A673 (cell line): ENCODE results near the gene CDH7. TPM values are rescaled to one million over a fixed set of nuclear protein-coding genes. Genes with fewer than 3 reads are reported as not detected.
A peak's percentile ranks its signal among the peaks of the same experiment; 100 is the strongest.

Experiments used
- Bru-seq: library from RNA; stranded (reverse); fragments of 400-500 nt; gene quantifications from one replicate; lab custom pipeline; 2021; lab: Mats Ljungman, UMichigan
- BruChase-seq, 2 experiments: library from RNA; stranded (reverse); fragments of 400-500 nt; gene quantifications; one replicate each; lab custom pipeline; 2021; lab: Mats Ljungman, UMichigan
- BruUV-seq: library from RNA; stranded (reverse); fragments of 400-500 nt; replicated peaks from 2 replicates; lab custom pipeline; 2021; lab: Mats Ljungman, UMichigan
- CTCF ChIA-PET: fragments of 300-600 bp; sonication (Branson Sonifier 250); formaldehyde crosslinking; loops from one replicate; lab custom pipeline; 2022; ENCODE audit warnings: antibody characterized with exemption; lab: Charles Lee
- POLR2A ChIA-PET: fragments of 300-600 bp; sonication (Branson Sonifier 250); formaldehyde crosslinking; loops from one replicate; lab custom pipeline; 2022; ENCODE audit warnings: antibody characterized with exemption; ENCODE audit not compliant: low non-redundant PET; lab: Charles Lee
- DNase-seq: peaks from one replicate; pipeline ENCODE4 v3.0.0-alpha.2; 2015; ENCODE audit warnings: low spot score
- H3K27ac ChIP-seq: fragments of 200-600 bp; sonication (generic); 2 replicates; pipeline ENCODE4 v1.5.1; 2016; ENCODE audit warnings: mixed run types, low read depth, mild to moderate bottlenecking, mixed read lengths, antibody characterized with exemption, low read length; ENCODE audit not compliant: poor library complexity, severe bottlenecking
- H3K27me3 ChIP-seq: fragments of 200-600 bp; sonication (generic); replicated peaks from 2 replicates; pipeline ENCODE4 v1.6.1; 2017; ENCODE audit warnings: mixed run types, low read depth, mild to moderate bottlenecking, mixed read lengths, antibody characterized with exemption, low read length; ENCODE audit not compliant: insufficient read depth, poor library complexity
- H3K36me3 ChIP-seq: fragments of 200-600 bp; sonication (generic); 2 replicates; pipeline ENCODE4 v1.6.1; 2016; ENCODE audit warnings: mixed run types, mild to moderate bottlenecking, mixed read lengths, antibody characterized with exemption, low read length; ENCODE audit not compliant: insufficient read depth, poor library complexity, severe bottlenecking
- H3K4me1 ChIP-seq: fragments of 200-600 bp; sonication (generic); 2 replicates; pipeline ENCODE4 v1.6.1; 2017; ENCODE audit warnings: mixed run types, mild to moderate bottlenecking, mixed read lengths, antibody characterized with exemption, low read length; ENCODE audit not compliant: insufficient read depth, poor library complexity, severe bottlenecking
- H3K4me3 ChIP-seq: fragments of 200-600 bp; sonication (generic); 2 replicates; pipeline ENCODE4 v1.5.1; 2016; ENCODE audit warnings: low read depth, mixed run types, mild to moderate bottlenecking, mixed read lengths, low read length; ENCODE audit not compliant: poor library complexity, severe bottlenecking
- H3K9me3 ChIP-seq: fragments of 200-600 bp; sonication (generic); 2 replicates; pipeline ENCODE4 v1.6.1; 2016; ENCODE audit warnings: mixed run types, low read depth, mild to moderate bottlenecking, mixed read lengths, antibody characterized with exemption, low read length; ENCODE audit not compliant: poor library complexity, severe bottlenecking
- EZH2 ChIP-seq: fragments of 200-600 bp; sonication (generic); IDR thresholded peaks from 2 replicates; pipeline ENCODE4 v1.6.1; 2017; ENCODE audit warnings: borderline replicate concordance, low read depth, mild to moderate bottlenecking, mixed read lengths, antibody characterized with exemption, low read length; ENCODE audit not compliant: poor library complexity, severe bottlenecking
- intact Hi-C: fragments of 100-400 bp; cut with micrococcal nuclease; formaldehyde crosslinking; loops from one replicate; pipeline ENCODE4 v1.10.0; 2022; ENCODE audit not compliant: unreplicated experiment
- long read RNA-seq: library from polyadenylated mRNA; stranded (forward); transcript quantifications from one replicate; pipeline ENCODE4 v2.0.0, GENCODE V29; 2022
- total RNA-seq: library from RNA; stranded (reverse); gene quantifications from 2 replicates; pipeline ENCODE4 v1.2.3, GENCODE V29; 2021
- TF ChIP-seq, protein P1 (sequence below): fragments of 300-800, 200-600 bp; sonication (generic); conservative IDR thresholded peaks from 2 replicates; pipeline ENCODE4 v1.5.1; 2017; ENCODE audit warnings: low read depth, mild to moderate bottlenecking, antibody characterized with exemption, low read length, moderate library complexity, mixed read lengths

CDH7 gene
- total RNA-seq (2.1 and 2.3 TPM in 2 replicates), Bru-seq, nascent RNA (percentile 40 among the genes with signal in this experiment), BruChase-seq, experiment 1, labeled RNA remaining after a 2-hour chase (percentile 35 among the genes with signal in this experiment), BruChase-seq, experiment 2, labeled RNA remaining after a 6-hour chase (percentile 33 among the genes with signal in this experiment)
- long read RNA-seq, partial matches to known transcripts, result 1 of 6 reads
- long read RNA-seq, other reads (novel, unspliced or antisense), result 4 of 6 reads

- no peak within 1 kb of the TSS for H3K27ac ChIP-seq
- peaks cover 8% of the 10 kb centered on the region for H3K27me3 ChIP-seq
- BruUV-seq, result no TSS peak
- intact Hi-C loops, result loop anchor here (5.0 to 10.0 kb wide), 2 partner anchors 308 to 1646 kb away; no protein-coding TSS in a partner anchor
- DNase-seq, result peak; percentile 58
- CTCF ChIA-PET, result no interaction called here
- peak within 1 kb of the TSS; percentile 65 for H3K4me3 ChIP-seq
- H3K4me1 ChIP-seq, result peaks cover 17% of the 10 kb centered on the region
- H3K9me3 ChIP-seq, result no peaks in the 10 kb centered on the region
- H3K36me3 ChIP-seq, result no peaks in the 10 kb centered on the region
- TF ChIP-seq EZH2, result no peak
- TF ChIP-seq, protein P1, sequence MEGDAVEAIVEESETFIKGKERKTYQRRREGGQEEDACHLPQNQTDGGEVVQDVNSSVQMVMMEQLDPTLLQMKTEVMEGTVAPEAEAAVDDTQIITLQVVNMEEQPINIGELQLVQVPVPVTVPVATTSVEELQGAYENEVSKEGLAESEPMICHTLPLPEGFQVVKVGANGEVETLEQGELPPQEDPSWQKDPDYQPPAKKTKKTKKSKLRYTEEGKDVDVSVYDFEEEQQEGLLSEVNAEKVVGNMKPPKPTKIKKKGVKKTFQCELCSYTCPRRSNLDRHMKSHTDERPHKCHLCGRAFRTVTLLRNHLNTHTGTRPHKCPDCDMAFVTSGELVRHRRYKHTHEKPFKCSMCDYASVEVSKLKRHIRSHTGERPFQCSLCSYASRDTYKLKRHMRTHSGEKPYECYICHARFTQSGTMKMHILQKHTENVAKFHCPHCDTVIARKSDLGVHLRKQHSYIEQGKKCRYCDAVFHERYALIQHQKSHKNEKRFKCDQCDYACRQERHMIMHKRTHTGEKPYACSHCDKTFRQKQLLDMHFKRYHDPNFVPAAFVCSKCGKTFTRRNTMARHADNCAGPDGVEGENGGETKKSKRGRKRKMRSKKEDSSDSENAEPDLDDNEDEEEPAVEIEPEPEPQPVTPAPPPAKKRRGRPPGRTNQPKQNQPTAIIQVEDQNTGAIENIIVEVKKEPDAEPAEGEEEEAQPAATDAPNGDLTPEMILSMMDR, result no peak
- POLR2A ChIA-PET, result interaction anchor here (0.7 kb wide), 1 partner anchor 350 kb away, joined by 9 read pairs; no protein-coding TSS in a partner anchor
Observed at GRCh38 chr18:65750389-65751154, at the start of gene CDH7. Gene CDH7 (plus strand): TSS chr18:65751012. CDS start chr18:65762843, 11,831 bp downstream.

DNA sequence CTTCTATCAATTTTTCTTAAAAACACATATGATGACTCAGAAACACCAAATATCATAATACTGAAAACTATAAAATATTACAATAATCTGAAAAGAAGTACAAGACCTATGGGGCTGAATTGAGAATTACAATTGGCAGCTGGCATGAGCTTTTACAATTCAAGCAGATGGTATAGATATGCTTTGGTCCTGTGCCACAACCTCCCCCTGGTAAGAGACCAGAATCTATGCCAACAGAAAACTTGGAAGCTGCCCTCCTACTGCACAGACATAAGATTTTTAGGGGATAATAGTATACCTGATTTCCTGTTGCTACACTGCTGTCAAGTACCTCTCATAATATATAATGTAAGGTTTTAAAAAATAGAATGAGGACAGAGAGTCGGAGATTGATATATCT lies 46.8 kb upstream of the CDH7 start:
- CTCF ChIA-PET, result no interaction called here
- H3K4me1 ChIP-seq, result no peaks in the 10 kb centered on the region

GRCh38 chr18:65706646-65707045 lies 44.2 kb upstream of the CDH7 start:
- Histone ChIP-seq H3K9me3 (no peaks in the 10 kb centered on the region), H3K27me3 (no peaks in the 10 kb centered on the region), H3K4me1 (no peaks in the 10 kb centered on the region), H3K4me3 (no peak overlapping the region), H3K36me3 (no peaks in the 10 kb centered on the region), H3K27ac (no peak overlapping the region)
- BruUV-seq, result no TSS peak
- DNase-seq, result no peak
- ChIA-PET CTCF (no interaction called here), POLR2A (no interaction called here)
- no peak for TF ChIP-seq EZH2
- TF ChIP-seq, protein P1, result 0 out of 2 replicates have a peak, but pooled peaks have one; percentile 25
- intact Hi-C loops, result no loop called here

More for the DNA sequence above, 46.8 kb upstream of the CDH7 start:
- intact Hi-C loops, result no loop called here
- Histone ChIP-seq H3K27me3 (no peaks in the 10 kb centered on the region), H3K4me3 (no peak overlapping the region), H3K36me3 (no peaks in the 10 kb centered on the region), H3K27ac (no peak overlapping the region), H3K9me3 (no peaks in the 10 kb centered on the region)
- no peak for TF ChIP-seq EZH2
- TF ChIP-seq, protein P1, result no peak
- no TSS peak for BruUV-seq
- POLR2A ChIA-PET, result no interaction called here
- no peak for DNase-seq
